Gastrocnemius medialis (tissue), 4 donors: ENCODE results near the gene RABGAP1L.
"Not testable (repeated sequence)": the region's sequence is repeated elsewhere in the genome, so short reads cannot be mapped to it uniquely, and the experiment has no call there.

Source experiments
- POLR2A ChIP-seq, 2 donors: fragments of 450-650 bp; IDR thresholded peaks; one replicate each; pipeline ENCODE4 v1.6.1; 2017; ENCODE audit warnings: antibody characterized with exemption in 2 of 2, mild to moderate bottlenecking in 2 of 2, moderate library complexity in 2 of 2
- TF ChIP-seq, protein P1 (sequence below), 5 experiments: fragments of 450-650 bp in 3 of 5; fragments of 200-600 bp in 2 of 5; sonication (generic) in 2 of 5; IDR thresholded peaks in 4 of 5; conservative IDR thresholded peaks in 1 of 5; 1 replicate in 4 of 5; 2 replicates in 1 of 5; pipeline ENCODE4 v1.5.1; 2016 to 2019; ENCODE audit warnings: antibody characterized with exemption in 5 of 5, mild to moderate bottlenecking in 3 of 5, moderate library complexity in 3 of 5

DNA sequence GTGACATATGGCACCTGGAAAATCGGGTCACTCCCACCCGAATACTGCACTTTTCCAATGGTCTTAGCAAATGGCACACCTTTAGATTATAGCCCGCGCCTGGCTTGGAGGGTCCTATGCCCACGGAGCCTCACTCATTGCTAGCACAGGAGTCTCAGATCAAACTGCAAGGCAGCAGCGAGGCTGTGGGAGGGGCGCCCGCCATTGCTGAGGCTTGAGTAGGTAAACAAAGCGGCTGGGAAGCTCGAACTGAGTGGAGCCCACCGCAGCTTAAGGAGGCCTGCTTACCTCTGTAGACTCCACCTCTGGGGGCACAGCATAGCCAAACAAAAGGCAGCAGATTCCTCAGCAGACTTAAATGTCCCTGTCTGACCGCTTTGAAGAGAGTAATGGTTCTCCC lies 458.6 kb downstream of the RABGAP1L start:
- TF ChIP-seq, protein P1, sequence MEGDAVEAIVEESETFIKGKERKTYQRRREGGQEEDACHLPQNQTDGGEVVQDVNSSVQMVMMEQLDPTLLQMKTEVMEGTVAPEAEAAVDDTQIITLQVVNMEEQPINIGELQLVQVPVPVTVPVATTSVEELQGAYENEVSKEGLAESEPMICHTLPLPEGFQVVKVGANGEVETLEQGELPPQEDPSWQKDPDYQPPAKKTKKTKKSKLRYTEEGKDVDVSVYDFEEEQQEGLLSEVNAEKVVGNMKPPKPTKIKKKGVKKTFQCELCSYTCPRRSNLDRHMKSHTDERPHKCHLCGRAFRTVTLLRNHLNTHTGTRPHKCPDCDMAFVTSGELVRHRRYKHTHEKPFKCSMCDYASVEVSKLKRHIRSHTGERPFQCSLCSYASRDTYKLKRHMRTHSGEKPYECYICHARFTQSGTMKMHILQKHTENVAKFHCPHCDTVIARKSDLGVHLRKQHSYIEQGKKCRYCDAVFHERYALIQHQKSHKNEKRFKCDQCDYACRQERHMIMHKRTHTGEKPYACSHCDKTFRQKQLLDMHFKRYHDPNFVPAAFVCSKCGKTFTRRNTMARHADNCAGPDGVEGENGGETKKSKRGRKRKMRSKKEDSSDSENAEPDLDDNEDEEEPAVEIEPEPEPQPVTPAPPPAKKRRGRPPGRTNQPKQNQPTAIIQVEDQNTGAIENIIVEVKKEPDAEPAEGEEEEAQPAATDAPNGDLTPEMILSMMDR (IDR thresholded peaks at IDR 0.05 in 4 of 5, conservative IDR thresholded peaks at IDR 0.05 in 1 of 5), result not testable (repeated sequence)
- not testable (repeated sequence) for TF ChIP-seq POLR2A (IDR thresholded peaks at IDR 0.05)
